GM12801 (cell line): ENCODE measurements around the gene FADS1.

Experiments used
- TF ChIP-seq, protein P1 (sequence below): IDR thresholded peaks from one replicate; pipeline ENCODE4 v1.5.1; 2011; ENCODE audit warnings: control low read depth; ENCODE audit not compliant: insufficient read length; ENCODE audit errors: extremely low read depth

Gene FADS1

GRCh38 chr11:61776561-61777075 lies 40.2 kb downstream of the FADS1 start:
- TF ChIP-seq, protein P1, sequence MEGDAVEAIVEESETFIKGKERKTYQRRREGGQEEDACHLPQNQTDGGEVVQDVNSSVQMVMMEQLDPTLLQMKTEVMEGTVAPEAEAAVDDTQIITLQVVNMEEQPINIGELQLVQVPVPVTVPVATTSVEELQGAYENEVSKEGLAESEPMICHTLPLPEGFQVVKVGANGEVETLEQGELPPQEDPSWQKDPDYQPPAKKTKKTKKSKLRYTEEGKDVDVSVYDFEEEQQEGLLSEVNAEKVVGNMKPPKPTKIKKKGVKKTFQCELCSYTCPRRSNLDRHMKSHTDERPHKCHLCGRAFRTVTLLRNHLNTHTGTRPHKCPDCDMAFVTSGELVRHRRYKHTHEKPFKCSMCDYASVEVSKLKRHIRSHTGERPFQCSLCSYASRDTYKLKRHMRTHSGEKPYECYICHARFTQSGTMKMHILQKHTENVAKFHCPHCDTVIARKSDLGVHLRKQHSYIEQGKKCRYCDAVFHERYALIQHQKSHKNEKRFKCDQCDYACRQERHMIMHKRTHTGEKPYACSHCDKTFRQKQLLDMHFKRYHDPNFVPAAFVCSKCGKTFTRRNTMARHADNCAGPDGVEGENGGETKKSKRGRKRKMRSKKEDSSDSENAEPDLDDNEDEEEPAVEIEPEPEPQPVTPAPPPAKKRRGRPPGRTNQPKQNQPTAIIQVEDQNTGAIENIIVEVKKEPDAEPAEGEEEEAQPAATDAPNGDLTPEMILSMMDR, result no peak

- TF ChIP-seq, protein P1, result no peak
Observed at GRCh38 chr11:61775606-61776554, 40.9 kb downstream of the FADS1 start.

DNA sequence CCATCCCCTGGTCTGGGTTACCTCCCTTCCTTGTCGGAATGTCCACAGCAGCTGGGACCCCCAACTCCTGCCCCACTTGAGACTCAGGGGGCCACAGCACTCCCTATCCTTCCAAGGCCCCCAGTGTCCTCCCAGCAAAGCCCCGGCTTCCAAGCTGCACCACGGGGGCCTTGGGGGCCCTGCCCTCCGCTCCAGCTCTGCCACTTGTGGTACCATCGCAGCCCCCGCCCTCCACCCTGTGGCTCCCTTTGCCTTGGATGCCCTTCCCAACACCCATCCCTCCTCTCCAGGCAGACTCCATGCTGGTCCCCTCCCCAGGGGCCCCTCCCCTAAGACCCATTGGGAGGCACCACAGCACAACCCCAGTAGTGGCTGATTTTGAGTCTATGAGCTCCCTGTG lies 41.7 kb downstream of the FADS1 start:
- TF ChIP-seq, protein P1, result no peak

- TF ChIP-seq, protein P1, result no peak
Observed at GRCh38 chr11:61774411-61774810, 42.4 kb downstream of the FADS1 start.

DNA sequence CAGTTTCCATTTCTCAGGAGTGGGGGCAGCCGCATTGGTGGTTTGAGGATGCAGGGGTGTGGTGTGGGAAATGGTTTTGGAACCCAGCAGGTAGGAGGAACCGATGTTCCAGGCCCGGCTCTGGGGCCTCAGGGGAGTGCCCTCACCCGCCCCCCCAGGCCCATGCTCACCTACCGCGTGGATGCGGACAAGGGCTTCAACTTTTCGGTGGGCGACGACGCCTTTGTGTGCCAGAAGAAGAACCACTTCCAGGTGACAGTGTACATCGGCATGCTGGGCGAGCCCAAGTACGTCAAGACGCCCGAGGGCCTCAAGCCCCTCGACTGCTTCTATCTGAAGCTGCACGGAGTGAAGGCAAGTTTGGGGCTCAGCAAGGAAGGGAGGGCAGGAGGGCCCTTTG lies 43.0 kb downstream of the FADS1 start:
- TF ChIP-seq, protein P1, result no peak

GRCh38 chr11:61773356-61773755 lies 43.4 kb downstream of the FADS1 start:
- TF ChIP-seq, protein P1, result no peak

DNA sequence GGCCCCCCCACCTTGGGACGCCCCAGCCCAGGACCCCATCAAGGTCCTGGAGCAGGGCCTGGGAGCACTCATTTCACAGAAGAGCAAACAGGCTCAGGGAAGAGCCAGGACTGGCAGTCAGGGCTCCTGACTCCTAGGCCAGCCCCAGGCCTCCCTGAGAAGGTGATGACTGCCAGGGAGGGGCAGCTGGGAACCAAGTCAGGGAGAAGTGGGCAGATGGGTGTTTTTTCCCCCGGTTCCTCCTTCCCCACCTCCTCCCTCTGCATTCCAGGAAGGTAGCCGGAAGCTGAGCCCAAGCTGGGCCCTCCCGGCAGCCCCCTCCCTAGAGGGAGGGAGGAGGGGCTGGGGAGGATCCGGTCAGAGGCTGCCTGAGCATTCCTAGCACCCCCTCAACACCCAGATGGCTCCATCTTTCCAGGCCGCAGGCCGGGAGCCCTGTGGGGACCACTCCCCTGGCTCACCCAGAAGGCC lies 44.8 kb downstream of the FADS1 start:
- TF ChIP-seq, protein P1, result no peak
